Inflammatory macrophage treated with lipopolysaccharide for 1 hour (primary cell): ENCODE measurements around the gene MRPL4.

Experiments
- DNase-seq, 2 donors: peaks; one replicate each; pipeline ENCODE4 v3.0.0-alpha.2; 2020 to 2022

The MRPL4 gene

GRCh38 chr19:10290357-10290875, 38.4 kb downstream of the MRPL4 start:
- DNase-seq = no peak

- DNase-seq = peak; percentile 65 to 75
Measured at GRCh38 chr19:10290876-10291553, 39.0 kb downstream of the MRPL4 start.

- no peak for DNase-seq
Measured at GRCh38 chr19:10291554-10292205, 39.7 kb downstream of the MRPL4 start.

GRCh38 chr19:10292206-10292788, 40.3 kb downstream of the MRPL4 start:
- peak; percentile 92 to 97 for DNase-seq

- DNase-seq = no peak
Measured at GRCh38 chr19:10292789-10293636, 41.0 kb downstream of the MRPL4 start.

GRCh38 chr19:10293637-10294367, 41.8 kb downstream of the MRPL4 start:
- no peak for DNase-seq

- no peak for DNase-seq
Measured at GRCh38 chr19:10294368-10294697, 42.3 kb downstream of the MRPL4 start.

GRCh38 chr19:10295305-10295846, 43.4 kb downstream of the MRPL4 start:
- DNase-seq = no peak

GRCh38 chr19:10295847-10296591, 44.0 kb downstream of the MRPL4 start:
- no peak for DNase-seq

- DNase-seq = peak; percentile 46 to 54
Measured at GRCh38 chr19:10299545-10300458, 47.8 kb downstream of the MRPL4 start.

- DNase-seq = peak; percentile 86 to 88
Measured at GRCh38 chr19:10305139-10305806, 53.3 kb downstream of the MRPL4 start.

- DNase-seq = no peak
Measured at GRCh38 chr19:10306327-10306726, 54.3 kb downstream of the MRPL4 start.

- no peak for DNase-seq
Measured at GRCh38 chr19:10309423-10309822, 57.4 kb downstream of the MRPL4 start, which contains the start of gene ZGLP1. Gene ZGLP1 (minus strand): TSS chr19:10309815.
